GM19438 (cell line): ENCODE measurements around the gene EPS8.

Source experiments
- ATAC-seq: cut with Tn5 transposase; IDR thresholded peaks from one replicate; pipeline ENCODE4 v1.9.1; 2021; ENCODE audit warnings: low read depth; ENCODE audit not compliant: unreplicated experiment

EPS8 gene

GRCh38 chr12:15726027-15726877, 62.9 kb downstream of the EPS8 start:
- no peak for ATAC-seq

DNA sequence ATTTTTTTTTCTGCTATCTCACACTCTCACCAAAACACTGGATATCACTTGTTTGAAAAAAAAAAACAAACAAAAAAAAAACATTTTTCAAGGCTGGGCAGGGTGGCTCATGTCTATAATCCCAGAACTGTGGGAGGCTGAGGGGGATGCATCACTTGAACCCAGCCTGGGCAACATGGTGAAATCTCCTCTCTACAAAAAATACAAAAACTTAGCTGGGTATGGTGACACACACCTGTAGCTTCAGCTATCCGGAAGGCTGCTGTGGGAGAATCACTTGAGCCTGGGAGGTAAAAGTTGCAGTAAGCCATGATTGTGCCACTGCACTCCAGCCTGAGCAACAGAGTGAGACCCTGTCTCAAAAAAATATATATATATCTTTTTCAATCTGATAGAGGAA, 66.2 kb downstream of the EPS8 start:
- no peak for ATAC-seq

GRCh38 chr12:15721316-15722115, 67.7 kb downstream of the EPS8 start:
- ATAC-seq, result no peak

DNA sequence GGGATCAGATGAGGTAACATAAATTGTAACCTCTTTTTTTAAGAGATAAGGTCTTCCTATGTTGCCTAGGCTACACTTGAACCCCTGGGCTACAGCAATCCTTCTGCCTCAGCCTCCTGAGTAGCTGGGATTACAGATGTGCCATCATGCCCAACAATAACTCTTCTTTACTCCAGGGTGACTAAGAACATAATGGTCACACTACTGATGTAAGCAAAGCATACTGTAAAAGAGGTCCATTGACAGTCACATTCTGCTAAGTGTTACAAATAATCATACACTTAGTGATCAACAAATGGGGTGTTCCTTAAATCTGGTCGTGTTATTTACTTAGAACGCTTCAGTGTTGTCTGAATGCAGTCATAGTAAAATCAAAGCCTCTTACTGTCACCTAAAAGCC, 68.9 kb downstream of the EPS8 start:
- ATAC-seq, result no peak

GRCh38 chr12:15719230-15719629, 70.0 kb downstream of the EPS8 start:
- ATAC-seq, result no peak

GRCh38 chr12:15717940-15718567, 71.1 kb downstream of the EPS8 start:
- ATAC-seq, result no peak

- ATAC-seq, result no peak
Measured at GRCh38 chr12:15716581-15716980, 72.6 kb downstream of the EPS8 start.

DNA sequence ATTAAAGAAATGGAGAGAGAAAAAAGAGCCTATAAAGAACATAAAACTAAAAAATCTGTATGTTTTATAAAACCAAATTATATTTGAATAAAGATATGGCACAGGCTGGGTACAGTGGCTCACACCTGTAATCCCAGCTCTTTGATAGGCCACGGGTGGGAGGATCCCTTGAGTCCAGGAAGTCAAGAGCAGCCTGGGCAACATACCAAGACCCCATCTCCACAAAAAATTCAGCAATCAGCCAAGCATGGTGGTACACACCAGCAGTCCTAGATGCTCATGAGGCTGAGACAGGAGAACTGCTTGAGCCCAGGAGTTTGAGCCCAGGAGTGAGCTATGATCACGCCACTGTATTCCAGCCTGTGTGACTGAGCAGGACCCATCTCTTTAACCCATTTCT, 74.9 kb downstream of the EPS8 start:
- ATAC-seq, result no peak

DNA sequence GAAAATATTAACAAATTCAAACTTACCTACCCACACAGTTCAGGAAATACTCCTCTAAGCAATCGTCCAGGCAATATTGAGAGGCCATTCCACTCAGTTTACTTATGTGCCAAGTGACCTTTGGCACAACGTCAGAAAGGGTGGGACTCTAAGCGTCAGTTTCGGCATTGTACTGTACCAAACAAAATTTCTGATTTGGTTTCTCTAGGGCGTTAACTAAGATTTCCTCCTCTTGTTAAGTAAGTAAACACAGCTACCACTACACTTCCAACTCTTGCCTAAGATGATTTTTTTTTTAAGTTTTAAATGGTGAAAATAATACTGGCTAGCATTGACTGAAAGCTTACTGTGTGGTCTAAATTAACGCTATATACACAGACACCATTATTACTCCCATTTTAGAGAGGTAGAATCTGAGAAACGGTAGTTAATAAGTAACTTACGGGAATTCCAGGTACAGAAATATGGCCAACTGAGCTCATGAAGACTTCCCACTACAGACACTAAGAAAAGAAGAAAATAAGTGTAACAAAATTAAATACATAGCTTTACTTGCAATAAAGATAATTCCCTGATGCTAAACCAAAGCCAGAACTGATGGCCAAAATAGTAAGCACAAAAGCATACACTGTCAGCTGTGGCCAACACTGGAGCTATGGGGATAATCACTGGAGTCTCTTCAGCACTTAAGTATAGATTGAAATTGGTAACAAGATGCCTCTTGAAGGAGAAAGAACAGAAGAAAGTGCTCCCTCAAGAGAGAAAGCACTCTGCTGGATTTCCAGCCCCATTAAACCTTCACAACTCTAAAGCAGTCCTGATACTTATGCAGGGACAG, 76.1 kb downstream of the EPS8 start:
- no peak for ATAC-seq

- no peak for ATAC-seq
Measured at GRCh38 chr12:15712160-15712559, 77.0 kb downstream of the EPS8 start.

DNA sequence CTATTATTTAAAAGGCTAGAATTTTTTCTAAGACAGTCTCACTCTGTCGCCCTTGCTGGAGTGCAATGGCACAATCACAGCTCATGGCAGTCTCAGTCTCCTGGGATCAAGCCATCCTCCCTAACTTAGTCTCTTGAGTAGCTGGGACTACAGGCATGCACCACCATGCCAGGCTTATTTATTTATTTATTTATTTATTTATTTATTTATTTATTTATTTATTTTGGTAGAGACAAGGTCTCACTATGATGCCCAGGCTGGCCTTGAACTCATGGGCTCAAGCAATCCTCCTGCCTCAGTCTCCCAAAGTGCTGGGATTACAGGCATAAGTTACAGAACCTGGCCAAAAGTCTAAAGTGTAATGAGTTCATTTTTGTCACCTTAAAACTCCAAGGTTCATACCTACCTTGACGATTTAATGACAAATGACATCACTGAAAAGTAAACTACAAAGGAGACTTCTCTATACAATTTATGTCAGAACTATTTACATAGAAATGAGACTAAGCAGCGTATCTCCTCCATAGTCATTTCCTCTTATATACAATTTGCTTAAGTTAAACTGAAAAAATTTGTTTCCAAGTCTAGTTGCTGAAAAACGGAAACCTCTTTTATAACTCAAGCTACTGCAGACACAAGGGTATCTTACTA, 78.2 kb downstream of the EPS8 start:
- ATAC-seq, result no peak

GRCh38 chr12:15709551-15709950, 79.6 kb downstream of the EPS8 start:
- ATAC-seq, result no peak

- no peak for ATAC-seq
Measured at GRCh38 chr12:15708396-15709076, 80.7 kb downstream of the EPS8 start.

GRCh38 chr12:15707516-15708199, 81.5 kb downstream of the EPS8 start:
- ATAC-seq, result no peak

GRCh38 chr12:15706010-15706676, 83.0 kb downstream of the EPS8 start:
- no peak for ATAC-seq

- ATAC-seq, result no peak
Measured at GRCh38 chr12:15705606-15706005, 83.6 kb downstream of the EPS8 start.

- no peak for ATAC-seq
Measured at GRCh38 chr12:15702276-15702675, 86.9 kb downstream of the EPS8 start.

DNA sequence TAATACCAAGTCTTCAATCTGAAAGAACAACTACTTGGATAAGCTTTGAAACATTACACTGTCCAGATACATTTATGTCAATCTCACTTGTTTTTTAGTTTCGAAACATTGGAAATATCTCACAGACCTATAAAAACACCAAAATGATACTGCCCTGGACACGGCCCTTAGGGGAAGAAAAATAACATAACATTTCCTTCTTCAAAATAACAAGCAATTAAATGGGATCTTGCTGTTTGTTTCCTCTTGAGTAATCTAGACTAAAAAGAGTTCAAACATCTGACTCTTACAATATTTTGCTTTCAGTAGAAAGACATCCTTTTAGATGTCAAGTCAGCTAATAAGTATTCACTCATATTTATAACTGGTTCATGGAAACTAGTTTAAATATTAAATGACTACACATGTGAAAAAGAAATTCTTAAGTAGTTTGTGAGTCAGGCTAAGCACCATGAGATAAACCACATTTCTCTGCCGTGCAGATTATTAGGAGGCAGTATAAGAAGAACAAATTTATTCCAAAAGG, 87.5 kb downstream of the EPS8 start:
- no peak for ATAC-seq
